Measurements from ENCODE around the gene ARHGAP24.

- TF ChIP-seq CTCF (IDR thresholded peaks at IDR 0.05) (no peak), EZH2 (IDR thresholded peaks at IDR 0.05; ENCODE audit: borderline replicate concordance, insufficient read depth, low read depth, low read length, poor library complexity, severe bottlenecking) (no peak)
Measured at GRCh38 chr4:85544751-85545150, 69.8 kb downstream of the ARHGAP24 start.
